ENCODE measurements around the gene SHISA6.

SHISA6 gene

DNA sequence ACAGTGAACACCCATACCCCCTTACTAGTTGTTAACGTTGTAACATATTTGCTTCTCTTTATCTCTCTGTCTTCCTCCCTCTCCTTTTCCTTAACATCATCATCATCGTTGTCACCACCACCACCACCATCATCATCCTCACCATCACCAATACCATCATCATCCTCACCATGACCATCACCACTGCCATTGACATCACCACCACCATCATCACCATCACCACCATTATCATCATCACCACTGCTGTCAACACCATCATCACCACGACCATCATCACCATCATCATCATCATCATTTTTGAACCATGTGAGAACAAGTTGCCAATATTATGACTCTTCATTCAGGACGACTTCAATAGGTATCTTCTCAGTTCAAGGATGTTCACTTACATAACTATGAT is 35.5 kb downstream of the SHISA6 start:
- Histone ChIP-seq H3K4me1 (ENCODE audit: insufficient read depth, low read length, severe bottlenecking) (no peaks in the 10 kb centered on the region), H4K20me1 (ENCODE audit: insufficient read depth, low read length) (no peaks in the 10 kb centered on the region), H3K9ac (ENCODE audit: low read length) (no peak overlapping the region), H3K79me2 (ENCODE audit: insufficient read depth, low read length) (no peaks in the 10 kb centered on the region), H3F3A (ENCODE audit: insufficient read depth, low read length) (no peaks in the 10 kb centered on the region), H3K36me3 (ENCODE audit: insufficient read depth, low read length) (no peaks in the 10 kb centered on the region), H3K9me3 (ENCODE audit: low read length) (no peaks in the 10 kb centered on the region), H3K4me3 (ENCODE audit: low read depth, low read length, poor library complexity, severe bottlenecking) (no peak overlapping the region), H3K27ac (ENCODE audit: low read depth, low read length, poor library complexity, severe bottlenecking) (no peak overlapping the region), H3K27me3 (ENCODE audit: insufficient read depth, low read length) (no peaks in the 10 kb centered on the region), H2AFZ (ENCODE audit: low read length) (no peak overlapping the region), H3K9me2 (ENCODE audit: low read depth, low read length) (no peaks in the 10 kb centered on the region), H3K4me2 (ENCODE audit: low read length) (no peak overlapping the region)
- no peak for TF ChIP-seq CTCF (IDR thresholded peaks at IDR 0.05; ENCODE audit: low read length)

DNA sequence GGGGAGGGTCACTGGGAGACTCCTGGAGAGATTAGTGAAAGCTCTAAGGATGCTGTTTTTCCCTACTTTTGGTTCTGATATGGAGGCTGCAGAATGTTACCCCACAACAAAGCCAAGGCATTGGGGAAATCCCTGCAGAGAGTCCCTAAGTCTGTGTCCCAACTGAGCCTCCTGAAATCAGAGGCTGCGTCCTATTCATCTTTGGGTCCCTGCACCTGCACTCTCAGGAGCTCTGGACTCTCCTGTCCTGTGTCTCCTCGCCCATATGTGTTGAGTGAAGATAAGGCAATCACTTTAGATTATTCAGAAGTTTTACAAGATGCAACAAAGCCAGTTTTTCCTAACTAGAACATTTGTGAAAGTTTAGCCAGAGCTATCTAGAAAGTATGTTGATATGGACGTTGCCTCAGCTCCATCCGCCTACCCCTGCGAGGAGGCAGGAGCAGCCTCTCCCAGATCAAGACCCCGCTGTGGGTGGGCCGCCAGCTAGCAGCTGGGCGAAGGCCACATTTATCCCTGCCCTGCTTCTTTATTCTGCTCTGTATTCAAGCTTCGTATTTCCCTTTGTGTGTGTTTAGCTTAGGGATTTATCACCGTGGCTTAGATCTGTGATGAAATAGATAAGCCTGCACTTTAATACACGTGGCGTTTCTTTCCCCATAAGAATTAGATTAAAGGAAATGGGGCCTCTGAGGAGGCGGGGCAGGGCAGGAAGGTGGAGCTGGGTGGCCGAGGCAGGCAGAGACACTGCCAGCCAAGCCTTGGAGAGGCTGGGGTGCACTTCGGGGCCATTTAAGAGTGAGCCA is 37.4 kb downstream of the SHISA6 start:
- H3K27me3 ChIP-seq (ENCODE audit: insufficient read depth, low read length), result no peaks in the 10 kb centered on the region
- H3K9me3 ChIP-seq (ENCODE audit: low read length), result 0 out of 2 replicates have a peak, but pooled peaks cover 2% of the 10 kb centered on the region
- H3K27ac ChIP-seq (ENCODE audit: low read depth, low read length, poor library complexity, severe bottlenecking), result no peak overlapping the region
- no peaks in the 10 kb centered on the region for H3K4me1 ChIP-seq (ENCODE audit: insufficient read depth, low read length, severe bottlenecking)
- H2AFZ ChIP-seq (ENCODE audit: low read length), result no peak overlapping the region
- no peaks in the 10 kb centered on the region for H3F3A ChIP-seq (ENCODE audit: insufficient read depth, low read length)
- no peak overlapping the region for H3K4me3 ChIP-seq (ENCODE audit: low read depth, low read length, poor library complexity, severe bottlenecking)
- no peaks in the 10 kb centered on the region for H3K9me2 ChIP-seq (ENCODE audit: low read depth, low read length)
- H3K79me2 ChIP-seq (ENCODE audit: insufficient read depth, low read length), result no peaks in the 10 kb centered on the region
- H3K4me2 ChIP-seq (ENCODE audit: low read length), result no peak overlapping the region
- H3K9ac ChIP-seq (ENCODE audit: low read length), result no peak overlapping the region
- no peaks in the 10 kb centered on the region for H4K20me1 ChIP-seq (ENCODE audit: insufficient read depth, low read length)
- no peak for TF ChIP-seq CTCF (IDR thresholded peaks at IDR 0.05; ENCODE audit: low read length)
- no peak for TF ChIP-seq EZH2 (IDR thresholded peaks at IDR 0.05; ENCODE audit: borderline replicate concordance, low read length)
- no peaks in the 10 kb centered on the region for H3K36me3 ChIP-seq (ENCODE audit: insufficient read depth, low read length)

DNA sequence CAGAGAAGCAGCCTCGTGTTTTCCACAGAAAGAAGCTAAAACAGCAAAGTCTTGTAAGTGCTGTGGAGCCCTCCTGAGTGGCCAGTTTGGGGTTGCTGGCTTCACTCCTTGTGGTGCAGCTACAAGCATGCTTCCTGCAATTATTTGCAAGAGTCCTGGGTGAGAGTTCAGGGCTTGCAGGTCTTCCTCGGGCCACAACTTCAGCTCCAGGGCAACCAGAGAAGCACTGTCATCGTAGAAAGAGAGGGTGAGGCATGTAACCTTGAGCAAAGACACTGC is 37.9 kb downstream of the SHISA6 start:
- Histone ChIP-seq H3K9me2 (ENCODE audit: low read depth, low read length) (no peaks in the 10 kb centered on the region), H3K4me3 (ENCODE audit: low read depth, low read length, poor library complexity, severe bottlenecking) (no peak overlapping the region), H3K4me1 (ENCODE audit: insufficient read depth, low read length, severe bottlenecking) (no peaks in the 10 kb centered on the region), H3K27ac (ENCODE audit: low read depth, low read length, poor library complexity, severe bottlenecking) (no peak overlapping the region), H3K36me3 (ENCODE audit: insufficient read depth, low read length) (no peaks in the 10 kb centered on the region), H3K27me3 (ENCODE audit: insufficient read depth, low read length) (no peaks in the 10 kb centered on the region), H2AFZ (ENCODE audit: low read length) (no peak overlapping the region), H3K79me2 (ENCODE audit: insufficient read depth, low read length) (no peaks in the 10 kb centered on the region), H3K9ac (ENCODE audit: low read length) (no peak overlapping the region), H3K4me2 (ENCODE audit: low read length) (no peak overlapping the region), H3K9me3 (ENCODE audit: low read length) (0 out of 2 replicates have a peak, but pooled peaks cover 2% of the 10 kb centered on the region), H4K20me1 (ENCODE audit: insufficient read depth, low read length) (no peaks in the 10 kb centered on the region), H3F3A (ENCODE audit: insufficient read depth, low read length) (no peaks in the 10 kb centered on the region)
- TF ChIP-seq EZH2 (IDR thresholded peaks at IDR 0.05; ENCODE audit: borderline replicate concordance, low read length) (no peak), CTCF (IDR thresholded peaks at IDR 0.05; ENCODE audit: low read length) (no peak)
